Measurements from ENCODE around the gene PBX3.
A peak's percentile ranks its signal among the peaks of the same experiment; 100 is the strongest.

PBX3 gene

GRCh38 chr9:125994066-125994943 lies 247.1 kb downstream of the PBX3 start:
- H3K9me3 ChIP-seq (ENCODE audit: insufficient read depth, low read length), result no peaks in the 10 kb centered on the region
- no peaks in the 10 kb centered on the region for H3K36me3 ChIP-seq (ENCODE audit: insufficient read depth, insufficient read length, low read length)
- no peak overlapping the region for H3K4me3 ChIP-seq (ENCODE audit: insufficient read length, low read depth)
- DNase-seq (ENCODE audit: low read depth, low spot score), result no peak
- no peak overlapping the region for H3K9ac ChIP-seq (ENCODE audit: insufficient read length, low read depth)
- H3K4me1 ChIP-seq (ENCODE audit: insufficient read depth, insufficient read length), result peaks cover 19% of the 10 kb centered on the region
- TF ChIP-seq ZNF274 (IDR thresholded peaks at IDR 0.05; ENCODE audit: low read depth, low read length) (no peak), SUZ12 (IDR thresholded peaks at IDR 0.05; ENCODE audit: extremely low read depth, insufficient read depth, insufficient read length) (no peak), YY1 (IDR thresholded peaks at IDR 0.05; ENCODE audit: insufficient read depth, insufficient read length) (no peak)
- no peaks in the 10 kb centered on the region for H3K27me3 ChIP-seq (ENCODE audit: insufficient read depth, insufficient read length)

DNA sequence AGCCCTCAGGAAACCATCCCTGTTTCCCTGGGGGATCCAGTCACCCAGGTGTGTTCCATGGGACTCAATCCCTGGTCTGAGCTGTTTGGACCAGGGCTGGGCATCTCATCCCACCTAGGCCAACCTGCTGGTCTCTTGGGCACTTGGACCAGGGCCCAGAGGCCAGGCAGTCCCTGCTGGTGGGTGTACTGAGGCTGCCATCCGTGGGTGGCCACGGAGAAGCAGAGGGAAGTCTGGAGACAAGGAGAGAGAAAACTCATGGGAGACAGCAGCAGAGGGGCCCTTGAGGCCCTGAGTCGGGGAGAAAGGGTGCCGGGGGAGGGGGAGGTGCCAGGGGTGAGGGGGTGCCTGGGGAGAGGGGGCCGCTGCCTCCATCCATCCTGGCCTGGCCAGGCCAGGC lies 247.8 kb downstream of the PBX3 start:
- Histone ChIP-seq H3K9ac (ENCODE audit: insufficient read length, low read depth) (no peak overlapping the region), H3K36me3 (ENCODE audit: insufficient read depth, insufficient read length, low read length) (no peaks in the 10 kb centered on the region), H3K9me3 (ENCODE audit: insufficient read depth, low read length) (no peaks in the 10 kb centered on the region), H3K4me1 (ENCODE audit: insufficient read depth, insufficient read length) (peaks cover 19% of the 10 kb centered on the region), H3K4me3 (ENCODE audit: insufficient read length, low read depth) (no peak overlapping the region), H3K27me3 (ENCODE audit: insufficient read depth, insufficient read length) (no peaks in the 10 kb centered on the region)
- no peak for DNase-seq (ENCODE audit: low read depth, low spot score)
- TF ChIP-seq YY1 (IDR thresholded peaks at IDR 0.05; ENCODE audit: insufficient read depth, insufficient read length) (no peak), ZNF274 (IDR thresholded peaks at IDR 0.05; ENCODE audit: low read depth, low read length) (no peak), SUZ12 (IDR thresholded peaks at IDR 0.05; ENCODE audit: extremely low read depth, insufficient read depth, insufficient read length) (no peak)

DNA sequence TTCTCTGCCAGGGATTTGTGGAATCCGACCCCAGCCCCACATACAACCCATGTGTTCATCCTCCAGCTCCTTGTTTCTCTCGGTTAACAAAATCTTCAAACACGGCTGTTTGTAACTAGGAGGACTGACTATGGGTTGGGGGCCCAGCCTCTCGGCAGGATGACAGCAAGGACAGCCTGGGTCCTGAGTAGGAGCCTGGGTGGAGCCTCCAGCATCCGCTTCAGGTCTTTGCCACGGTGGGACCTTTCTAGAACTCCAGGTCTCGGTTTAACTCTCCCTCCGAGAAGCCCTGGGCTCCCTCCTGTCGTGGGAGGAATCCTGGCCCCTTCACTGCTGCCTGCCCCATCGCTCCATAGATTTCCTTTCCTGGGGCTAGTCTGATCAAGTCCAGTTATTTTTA lies 248.5 kb downstream of the PBX3 start:
- H3K9me3 ChIP-seq (ENCODE audit: insufficient read depth, low read length), result no peaks in the 10 kb centered on the region
- no peak for DNase-seq (ENCODE audit: low read depth, low spot score)
- peaks cover 12% of the 10 kb centered on the region for H3K4me1 ChIP-seq (ENCODE audit: insufficient read depth, insufficient read length)
- no peaks in the 10 kb centered on the region for H3K36me3 ChIP-seq (ENCODE audit: insufficient read depth, insufficient read length, low read length)
- no peaks in the 10 kb centered on the region for H3K27me3 ChIP-seq (ENCODE audit: insufficient read depth, insufficient read length)
- peak overlapping the region; percentile 5 for H3K9ac ChIP-seq (ENCODE audit: insufficient read length, low read depth)
- H3K4me3 ChIP-seq (ENCODE audit: insufficient read length, low read depth), result no peak overlapping the region
- no peak for TF ChIP-seq YY1 (IDR thresholded peaks at IDR 0.05; ENCODE audit: insufficient read depth, insufficient read length)
- no peak for TF ChIP-seq SUZ12 (IDR thresholded peaks at IDR 0.05; ENCODE audit: extremely low read depth, insufficient read depth, insufficient read length)
- TF ChIP-seq ZNF274 (IDR thresholded peaks at IDR 0.05; ENCODE audit: low read depth, low read length), result no peak

- H3K4me1 ChIP-seq (ENCODE audit: insufficient read depth, insufficient read length), result peaks cover 11% of the 10 kb centered on the region
- H3K9me3 ChIP-seq (ENCODE audit: insufficient read depth, low read length), result no peaks in the 10 kb centered on the region
- H3K9ac ChIP-seq (ENCODE audit: insufficient read length, low read depth), result no peak overlapping the region
- H3K36me3 ChIP-seq (ENCODE audit: insufficient read depth, insufficient read length, low read length), result no peaks in the 10 kb centered on the region
- H3K4me3 ChIP-seq (ENCODE audit: insufficient read length, low read depth), result no peak overlapping the region
- no peaks in the 10 kb centered on the region for H3K27me3 ChIP-seq (ENCODE audit: insufficient read depth, insufficient read length)
- no peak for DNase-seq (ENCODE audit: low read depth, low spot score)
- no peak for TF ChIP-seq SUZ12 (IDR thresholded peaks at IDR 0.05; ENCODE audit: extremely low read depth, insufficient read depth, insufficient read length)
- TF ChIP-seq YY1 (IDR thresholded peaks at IDR 0.05; ENCODE audit: insufficient read depth, insufficient read length), result no peak
- TF ChIP-seq ZNF274 (IDR thresholded peaks at IDR 0.05; ENCODE audit: low read depth, low read length), result no peak
These were observed 249.6 kb downstream of the PBX3 start for GRCh38 chr9:125996791-125997190.

DNA sequence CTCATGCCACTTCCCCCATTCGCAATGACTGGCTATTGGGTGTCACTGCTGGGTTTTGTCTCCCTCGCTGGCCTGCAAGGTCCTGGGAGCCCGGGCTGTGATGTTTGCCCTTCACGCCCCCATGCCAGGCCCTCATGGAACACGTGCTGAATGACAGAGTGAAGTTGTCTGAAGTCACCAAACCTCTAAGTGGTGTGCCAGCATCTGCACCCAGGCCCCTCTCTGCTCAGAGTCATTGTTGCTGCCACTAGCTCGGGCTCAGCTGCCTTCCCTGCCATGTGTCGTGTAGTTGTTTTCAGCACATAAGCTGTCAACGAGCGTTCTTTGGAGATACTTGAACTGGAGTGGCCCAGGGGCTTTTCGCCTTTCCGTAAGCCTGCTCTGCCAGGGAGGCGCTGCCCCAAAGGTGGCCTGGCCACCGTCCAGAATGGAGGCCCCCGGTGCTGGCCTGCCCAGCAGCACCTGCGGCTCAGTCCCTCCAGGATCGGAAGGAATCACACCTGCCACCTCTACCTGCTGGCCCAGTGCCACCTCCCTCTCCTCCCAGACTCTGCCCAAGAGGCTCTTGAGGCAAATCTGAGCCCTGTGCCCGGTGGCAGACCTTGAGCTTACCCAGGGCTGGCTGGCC lies 250.1 kb downstream of the PBX3 start:
- TF ChIP-seq YY1 (IDR thresholded peaks at IDR 0.05; ENCODE audit: insufficient read depth, insufficient read length) (no peak), SUZ12 (IDR thresholded peaks at IDR 0.05; ENCODE audit: extremely low read depth, insufficient read depth, insufficient read length) (no peak), ZNF274 (IDR thresholded peaks at IDR 0.05; ENCODE audit: low read depth, low read length) (no peak)
- H3K9me3 ChIP-seq (ENCODE audit: insufficient read depth, low read length), result no peaks in the 10 kb centered on the region
- H3K36me3 ChIP-seq (ENCODE audit: insufficient read depth, insufficient read length, low read length), result no peaks in the 10 kb centered on the region
- no peak overlapping the region for H3K4me3 ChIP-seq (ENCODE audit: insufficient read length, low read depth)
- no peak overlapping the region for H3K9ac ChIP-seq (ENCODE audit: insufficient read length, low read depth)
- H3K4me1 ChIP-seq (ENCODE audit: insufficient read depth, insufficient read length), result peaks cover 8% of the 10 kb centered on the region
- DNase-seq (ENCODE audit: low read depth, low spot score), result no peak
- H3K27me3 ChIP-seq (ENCODE audit: insufficient read depth, insufficient read length), result no peaks in the 10 kb centered on the region

DNA sequence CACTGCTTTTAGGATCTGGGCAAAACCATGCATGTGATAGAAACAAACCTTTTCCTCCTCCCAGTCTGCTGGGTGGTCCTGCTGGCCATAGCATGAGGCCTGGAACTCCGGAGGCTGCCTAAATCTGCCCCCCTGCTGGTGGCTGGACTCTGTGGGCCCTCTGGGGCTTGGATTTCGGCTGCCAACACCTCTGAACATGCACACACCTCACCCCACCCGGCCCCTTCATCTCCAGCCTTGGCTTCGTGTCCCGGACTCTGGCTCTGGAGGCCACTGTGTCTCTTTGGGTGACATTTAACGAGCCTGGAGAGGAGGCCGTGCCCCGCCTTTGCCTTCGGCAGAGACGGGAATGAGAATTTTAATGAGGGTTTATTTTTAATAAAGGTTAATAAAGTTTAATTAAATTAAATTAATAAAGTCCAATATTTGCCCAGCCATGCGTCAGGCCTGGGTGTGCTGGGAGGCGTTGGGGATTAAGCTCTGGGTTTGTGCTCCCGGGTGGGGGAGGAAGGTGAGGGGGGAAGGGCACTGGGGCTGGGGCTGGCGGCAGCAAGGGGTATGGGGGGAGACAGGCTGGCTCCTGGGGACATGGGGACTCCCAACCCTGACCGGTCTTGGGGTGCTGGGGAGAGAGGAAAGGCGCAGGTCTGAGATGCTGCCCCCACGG lies 251.8 kb downstream of the PBX3 start:
- H3K9me3 ChIP-seq (ENCODE audit: insufficient read depth, low read length), result no peaks in the 10 kb centered on the region
- no peak overlapping the region for H3K4me3 ChIP-seq (ENCODE audit: insufficient read length, low read depth)
- DNase-seq (ENCODE audit: low read depth, low spot score), result no peak
- H3K4me1 ChIP-seq (ENCODE audit: insufficient read depth, insufficient read length), result peaks cover 6% of the 10 kb centered on the region
- H3K36me3 ChIP-seq (ENCODE audit: insufficient read depth, insufficient read length, low read length), result no peaks in the 10 kb centered on the region
- H3K27me3 ChIP-seq (ENCODE audit: insufficient read depth, insufficient read length), result no peaks in the 10 kb centered on the region
- TF ChIP-seq ZNF274 (IDR thresholded peaks at IDR 0.05; ENCODE audit: low read depth, low read length), result no peak
- no peak for TF ChIP-seq SUZ12 (IDR thresholded peaks at IDR 0.05; ENCODE audit: extremely low read depth, insufficient read depth, insufficient read length)
- no peak for TF ChIP-seq YY1 (IDR thresholded peaks at IDR 0.05; ENCODE audit: insufficient read depth, insufficient read length)
- H3K9ac ChIP-seq (ENCODE audit: insufficient read length, low read depth), result peak overlapping the region; percentile 8

DNA sequence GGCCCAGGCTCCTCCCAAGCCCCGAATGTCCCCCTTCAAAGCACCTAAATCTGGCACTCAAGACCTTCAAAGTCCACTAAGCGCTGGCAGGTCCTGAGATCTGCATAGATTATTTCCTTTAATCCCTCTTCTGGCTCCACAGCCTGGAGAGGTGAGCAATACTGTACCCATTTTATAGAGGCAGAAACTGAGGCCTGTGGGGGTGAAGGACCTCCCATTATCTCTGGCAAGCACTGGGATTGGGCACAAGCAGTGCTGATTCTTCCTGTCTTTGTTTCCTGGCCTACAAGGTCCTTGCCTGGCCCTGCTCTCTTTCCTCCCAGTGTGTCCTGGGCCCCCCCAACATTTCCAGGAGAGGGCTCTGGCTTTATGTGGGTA lies 252.3 kb downstream of the PBX3 start:
- H3K27me3 ChIP-seq (ENCODE audit: insufficient read depth, insufficient read length), result no peaks in the 10 kb centered on the region
- TF ChIP-seq SUZ12 (IDR thresholded peaks at IDR 0.05; ENCODE audit: extremely low read depth, insufficient read depth, insufficient read length), result no peak
- TF ChIP-seq ZNF274 (IDR thresholded peaks at IDR 0.05; ENCODE audit: low read depth, low read length), result no peak
- no peak for DNase-seq (ENCODE audit: low read depth, low spot score)

More for the DNA sequence above, 252.3 kb downstream of the PBX3 start:
- Histone ChIP-seq H3K9me3 (ENCODE audit: insufficient read depth, low read length) (no peaks in the 10 kb centered on the region), H3K36me3 (ENCODE audit: insufficient read depth, insufficient read length, low read length) (no peaks in the 10 kb centered on the region), H3K9ac (ENCODE audit: insufficient read length, low read depth) (no peak overlapping the region), H3K4me1 (ENCODE audit: insufficient read depth, insufficient read length) (peaks cover 6% of the 10 kb centered on the region), H3K4me3 (ENCODE audit: insufficient read length, low read depth) (no peak overlapping the region)

All from NT2/D1 (cell line).